Tibial artery (tissue), 4 donors: Measurements from ENCODE around the gene C9orf85.

Experiments
- DNase-seq, 2 donors: peaks; one replicate each; pipeline ENCODE4 v3.0.0-alpha.2; 2019
- H3K27ac ChIP-seq, 2 donors: fragments of 200-600 bp; sonication (generic) in 1 of 2; 1 replicate in 1 of 2; 2 replicates in 1 of 2; pipeline ENCODE4 v1.5.1; 2018 to 2019; ENCODE audit warnings: mild to moderate bottlenecking in 1 of 2
- H3K27me3 ChIP-seq, 2 donors: fragments of 200-600 bp; sonication (generic) in 1 of 2; one replicate each; pipeline versions ENCODE4 v1.5.1 to v1.6.0; 2016 to 2019
- H3K36me3 ChIP-seq, 3 donors: fragments of 200-600 bp; sonication (generic) in 2 of 3; one replicate each; pipeline ENCODE4 v1.5.1; 2016 to 2019; ENCODE audit warnings: mild to moderate bottlenecking in 2 of 3
- H3K4me1 ChIP-seq, 4 donors: fragments of 200-600 bp; sonication (generic) in 2 of 4; 1 replicate in 3 of 4; 2 replicates in 1 of 4; pipeline ENCODE4 v1.5.1; 2016 to 2019
- H3K4me3 ChIP-seq, 2 donors: fragments of 200-600 bp; sonication (generic) in 1 of 2; 1 replicate in 1 of 2; 2 replicates in 1 of 2; pipeline ENCODE4 v1.5.1; 2018 to 2019; ENCODE audit warnings: mild to moderate bottlenecking in 2 of 2
- H3K9me3 ChIP-seq, 3 donors: fragments of 200-600 bp; sonication (generic) in 1 of 3; one replicate each; pipeline ENCODE4 v1.5.1; 2016 to 2019
- CTCF ChIP-seq, 2 experiments: fragments of 200-600 bp in 1 of 2; fragments of 450-650 bp in 1 of 2; IDR thresholded peaks; one replicate each; pipeline ENCODE4 v1.5.1; 2017 to 2019; ENCODE audit warnings: antibody characterized with exemption in 2 of 2, mild to moderate bottlenecking in 1 of 2, moderate library complexity in 1 of 2
- intact Hi-C: fragments of 100-400 bp; cut with DNase I; formaldehyde crosslinking; loops from one replicate; pipeline ENCODE4 v1.15.0; 2023; ENCODE audit warnings: low total_unique reads

Gene C9orf85

GRCh38 chr9:71915495-71915894 lies 4.1 kb downstream of the C9orf85 start:
- Histone ChIP-seq H3K27ac (no peak overlapping the region), H3K9me3 (no peaks in the 10 kb centered on the region), H3K27me3 (no peaks in the 10 kb centered on the region), H3K4me1 (peaks cover 0 to 37% (median 13%) of the 10 kb centered on the region in 4 donors), H3K4me3 (no peak overlapping the region), H3K36me3 (no peaks in the 10 kb centered on the region)
- TF ChIP-seq CTCF (IDR thresholded peaks at IDR 0.05): no peak
- DNase-seq: no peak
- intact Hi-C loops: loop anchor here (10.0 kb wide), 1 partner anchor 101 kb away; no protein-coding TSS in a partner anchor

GRCh38 chr9:71916834-71917534 lies 5.5 kb downstream of the C9orf85 start:
- H3K9me3 ChIP-seq: no peaks in the 10 kb centered on the region
- no peak for TF ChIP-seq CTCF (IDR thresholded peaks at IDR 0.05)
- H3K36me3 ChIP-seq: no peaks in the 10 kb centered on the region
- peaks cover 0 to 43% (median 13%) of the 10 kb centered on the region in 4 donors for H3K4me1 ChIP-seq
- H3K4me3 ChIP-seq: no peak overlapping the region
- no peak overlapping the region for H3K27ac ChIP-seq
- intact Hi-C loops: loop anchor here (10.0 kb wide), 1 partner anchor 102 kb away; no protein-coding TSS in a partner anchor
- H3K27me3 ChIP-seq: no peaks in the 10 kb centered on the region
- DNase-seq: no peak

- no peak overlapping the region for H3K27ac ChIP-seq
- intact Hi-C loops: loop anchor here (10.0 kb wide), 1 partner anchor 104 kb away; no protein-coding TSS in a partner anchor
- TF ChIP-seq CTCF (IDR thresholded peaks at IDR 0.05): no peak
These were observed 7.0 kb downstream of the C9orf85 start for GRCh38 chr9:71918419-71918818.

GRCh38 chr9:71920456-71921189 lies 9.2 kb downstream of the C9orf85 start:
- no peaks in the 10 kb centered on the region for H3K36me3 ChIP-seq
- H3K4me1 ChIP-seq: peaks cover 0 to 33% (median 0%) of the 10 kb centered on the region in 4 donors
- intact Hi-C loops: no loop called here
- no peaks in the 10 kb centered on the region for H3K27me3 ChIP-seq
- no peak overlapping the region for H3K4me3 ChIP-seq
- DNase-seq: no peak
- H3K27ac ChIP-seq: no peak overlapping the region
- no peak for TF ChIP-seq CTCF (IDR thresholded peaks at IDR 0.05)
- no peaks in the 10 kb centered on the region for H3K9me3 ChIP-seq

More at GRCh38 chr9:71918419-71918818, 7.0 kb downstream of the C9orf85 start:
- H3K36me3 ChIP-seq: no peaks in the 10 kb centered on the region
- H3K4me1 ChIP-seq: peaks cover 0 to 35% (median 1%) of the 10 kb centered on the region in 4 donors
- DNase-seq: no peak
- H3K4me3 ChIP-seq: no peak overlapping the region
- no peaks in the 10 kb centered on the region for H3K27me3 ChIP-seq
- no peaks in the 10 kb centered on the region for H3K9me3 ChIP-seq

GRCh38 chr9:71921190-71921814 lies 9.9 kb downstream of the C9orf85 start:
- intact Hi-C loops: no loop called here
- Histone ChIP-seq H3K9me3 (no peaks in the 10 kb centered on the region), H3K27me3 (no peaks in the 10 kb centered on the region), H3K36me3 (no peaks in the 10 kb centered on the region), H3K4me1 (peaks cover 0 to 33% (median 0%) of the 10 kb centered on the region in 4 donors), H3K4me3 (no peak overlapping the region), H3K27ac (no peak overlapping the region)
- no peak for TF ChIP-seq CTCF (IDR thresholded peaks at IDR 0.05)
- DNase-seq: no peak
